Activated CD8-positive, alpha-beta memory T cell treated with anti-CD3 and anti-CD28 coated beads, Interleukin-2, amount 50 U/mL, for 1 hour (primary cell): ENCODE measurements around the gene RFNG.

Experiments
- DNase-seq: peaks from one replicate; pipeline ENCODE4 v3.0.0-alpha.2; 2020; ENCODE audit errors: extremely low read depth

Gene RFNG

DNA sequence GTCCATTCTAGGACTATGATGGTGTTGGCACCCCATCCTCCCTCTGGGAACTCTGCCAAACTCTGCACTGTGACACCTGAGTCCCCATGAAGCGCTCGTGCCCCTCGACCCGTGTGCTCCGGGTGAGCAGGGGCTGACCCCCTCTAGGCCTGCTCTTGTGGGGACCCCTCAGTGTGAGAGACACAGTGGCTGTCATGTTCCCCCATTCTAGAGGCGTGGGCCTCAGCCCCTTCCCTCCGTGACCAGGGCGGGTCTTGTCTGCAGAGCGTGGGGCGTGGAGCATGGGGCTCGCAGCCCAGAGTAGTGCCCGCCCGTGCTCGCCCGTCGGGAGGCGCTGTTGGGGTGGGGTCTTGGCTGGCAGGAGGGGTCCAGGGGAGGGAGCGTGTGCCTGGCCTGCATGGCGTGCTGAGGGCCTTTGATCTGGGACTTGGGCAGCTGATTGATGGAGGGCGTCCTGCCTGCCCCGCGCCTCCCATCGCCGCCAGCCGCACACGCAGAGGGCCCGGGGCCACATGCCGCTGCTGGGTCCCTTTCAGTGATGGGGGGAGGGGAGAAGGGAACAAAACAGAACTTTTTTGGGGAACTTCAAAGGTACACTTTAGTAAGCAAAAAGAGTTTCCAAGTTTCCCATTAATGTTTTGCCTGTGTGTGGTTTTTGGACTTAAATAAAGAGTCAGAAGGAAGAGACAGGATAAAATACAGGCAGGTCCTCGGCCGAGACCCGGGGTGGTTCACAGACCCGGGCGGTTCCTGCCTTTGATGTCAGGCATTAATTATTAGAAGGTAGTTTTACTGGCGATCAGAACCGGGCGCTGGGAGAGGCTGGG lies 51.4 kb downstream of the RFNG start:
- no peak for DNase-seq

DNA sequence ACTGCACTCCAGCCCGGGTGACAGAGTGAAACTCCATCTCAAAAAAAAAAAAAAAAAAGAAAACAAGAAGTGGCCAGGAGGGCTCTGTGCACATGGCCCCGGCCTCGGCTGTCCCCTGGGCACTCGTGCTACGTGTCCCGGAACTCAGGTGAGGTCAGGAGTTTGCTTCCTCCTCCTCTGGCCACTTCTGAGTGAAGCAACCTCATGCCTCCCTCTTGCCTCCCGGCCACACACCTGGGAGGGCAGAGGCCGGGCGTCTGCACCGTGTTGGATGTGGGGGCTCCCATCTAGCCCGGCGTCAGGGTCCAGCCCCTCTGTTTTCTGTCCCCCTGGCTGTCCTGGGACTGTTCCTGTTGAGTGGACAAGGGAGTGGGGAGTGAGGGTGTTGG lies 52.0 kb downstream of the RFNG start:
- no peak for DNase-seq

DNA sequence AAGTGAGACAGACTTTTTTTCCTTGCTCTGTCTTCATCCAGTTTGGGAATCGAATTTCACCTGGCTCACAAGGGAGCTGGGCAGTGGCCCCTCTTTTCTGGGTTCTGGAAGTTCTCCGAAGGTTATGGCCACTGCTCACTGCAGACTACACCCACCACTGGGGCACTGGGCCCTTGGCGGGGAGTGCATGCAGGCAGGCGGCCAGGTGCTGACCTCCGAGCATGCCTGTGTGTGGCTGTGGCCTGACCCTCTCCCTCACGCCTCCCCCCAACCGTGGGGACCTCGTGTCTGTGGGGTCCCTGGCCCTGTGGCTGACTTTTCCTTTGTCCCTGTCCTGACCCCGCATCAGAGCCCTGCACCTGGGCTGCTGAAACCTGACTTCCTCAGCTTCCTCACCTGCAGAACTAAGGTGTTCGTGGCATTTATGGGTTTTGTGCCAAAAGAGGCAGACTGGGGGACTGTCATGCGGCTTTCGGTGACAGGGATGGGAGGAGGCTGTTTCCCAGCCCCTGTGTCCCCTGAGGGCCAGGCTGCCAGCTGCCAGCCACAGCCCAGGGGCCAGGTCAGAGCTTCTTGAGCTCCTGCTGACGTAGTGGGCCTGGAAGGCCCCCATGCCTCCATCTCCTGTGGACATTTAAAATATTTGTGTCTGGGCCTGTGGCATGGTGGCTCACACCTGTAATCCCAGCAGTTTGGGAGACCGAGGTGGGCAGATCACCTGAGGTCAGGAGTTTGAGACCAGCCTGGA lies 52.7 kb downstream of the RFNG start:
- no peak for DNase-seq

GRCh38 chr17:81998212-81998611 lies 53.4 kb downstream of the RFNG start:
- DNase-seq, result no peak
